Osteoblast (primary cell): ENCODE results near the gene RGS16. TPM values are rescaled to one million over a fixed set of nuclear protein-coding genes. Genes with fewer than 3 reads are reported as not detected.

Experiments used
- DNase-seq: peaks from one replicate; pipeline ENCODE4 v3.0.0; 2011; ENCODE audit warnings: low spot score, mixed read lengths; ENCODE audit not compliant: insufficient read length; ENCODE audit errors: missing footprints
- H2AFZ ChIP-seq: 2 replicates; pipeline ENCODE4 v1.6.0; 2011; ENCODE audit warnings: mild to moderate bottlenecking, low read length
- H3K27ac ChIP-seq: 2 replicates; pipeline ENCODE4 v1.5.1; 2011; ENCODE audit warnings: mild to moderate bottlenecking, low read depth, low read length, moderate library complexity
- H3K27me3 ChIP-seq: 2 replicates; pipeline ENCODE4 v1.6.0; 2012; ENCODE audit warnings: mild to moderate bottlenecking, control low read depth, inconsistent platforms, low read length, moderate library complexity; ENCODE audit not compliant: insufficient read depth
- H3K36me3 ChIP-seq: 2 replicates; pipeline ENCODE4 v1.5.1; 2011; ENCODE audit warnings: mild to moderate bottlenecking, low read length, control low read depth, moderate library complexity; ENCODE audit not compliant: insufficient read depth
- H3K4me1 ChIP-seq: 2 replicates; pipeline ENCODE4 v1.5.1; 2011; ENCODE audit warnings: mild to moderate bottlenecking, low read length, control low read depth, moderate library complexity; ENCODE audit not compliant: insufficient read depth
- H3K4me2 ChIP-seq: 2 replicates; pipeline ENCODE4 v1.6.0; 2011; ENCODE audit warnings: mild to moderate bottlenecking, low read length; ENCODE audit not compliant: insufficient read depth
- H3K4me3 ChIP-seq: fragments of 200-600 bp; sonication (generic); 3 replicates; pipeline ENCODE4 v1.5.1; 2012; ENCODE audit warnings: mild to moderate bottlenecking, low read length, inconsistent platforms; ENCODE audit not compliant: insufficient read depth
- H3K79me2 ChIP-seq: 2 replicates; pipeline ENCODE4 v1.6.0; 2012; ENCODE audit warnings: mild to moderate bottlenecking, low read length, control low read depth, inconsistent platforms; ENCODE audit not compliant: insufficient read depth
- H3K9me3 ChIP-seq: 2 replicates; pipeline ENCODE4 v1.5.1; 2011; ENCODE audit warnings: low read depth, low read length, control low read depth
- H4K20me1 ChIP-seq: 2 replicates; pipeline ENCODE4 v1.6.0; 2012; ENCODE audit warnings: mild to moderate bottlenecking, low read length, control low read depth; ENCODE audit not compliant: insufficient read depth
- total RNA-seq: library from RNA; depleted of rRNA; stranded (reverse); fragments of >200 nt; gene quantifications from 2 replicates; pipeline ENCODE4 v1.2.3, GENCODE V29; 2012
- TF ChIP-seq, protein P1 (sequence below): IDR thresholded peaks from 2 replicates; pipeline ENCODE4 v1.5.1; 2011; ENCODE audit warnings: mild to moderate bottlenecking, low read depth, low read length, moderate library complexity; ENCODE audit errors: extremely low read depth

RGS16 gene
- total RNA-seq, 1 donor: under 0.01 TPM

DNA sequence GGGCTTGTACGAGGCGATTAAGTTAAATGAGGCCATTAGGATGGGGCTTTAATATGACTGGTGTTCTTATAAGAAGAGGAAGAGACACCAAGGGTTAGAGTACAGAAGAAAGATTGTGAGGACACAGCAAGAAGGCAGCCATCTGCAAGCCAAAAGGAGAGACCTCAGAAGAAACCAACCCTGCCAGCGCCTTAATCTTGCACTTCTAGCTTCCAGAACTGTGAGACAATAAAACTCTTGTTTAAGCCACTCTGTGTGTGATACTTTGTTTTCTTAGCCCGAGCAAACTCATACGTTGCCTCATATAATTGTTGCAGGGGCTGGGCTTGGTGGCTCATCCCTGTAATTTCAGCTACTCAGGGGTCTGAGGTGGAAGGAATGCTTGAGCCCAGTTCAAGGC is 33.6 kb upstream of the RGS16 start:
- Histone ChIP-seq H2AFZ (no peak overlapping the region), H3K9me3 (no peaks in the 10 kb centered on the region), H4K20me1 (no peaks in the 10 kb centered on the region), H3K4me2 (no peak overlapping the region), H3K27ac (no peak overlapping the region), H3K27me3 (no peaks in the 10 kb centered on the region), H3K4me1 (no peaks in the 10 kb centered on the region), H3K4me3 (no peak overlapping the region), H3K36me3 (no peaks in the 10 kb centered on the region), H3K79me2 (no peaks in the 10 kb centered on the region)
- TF ChIP-seq, protein P1, sequence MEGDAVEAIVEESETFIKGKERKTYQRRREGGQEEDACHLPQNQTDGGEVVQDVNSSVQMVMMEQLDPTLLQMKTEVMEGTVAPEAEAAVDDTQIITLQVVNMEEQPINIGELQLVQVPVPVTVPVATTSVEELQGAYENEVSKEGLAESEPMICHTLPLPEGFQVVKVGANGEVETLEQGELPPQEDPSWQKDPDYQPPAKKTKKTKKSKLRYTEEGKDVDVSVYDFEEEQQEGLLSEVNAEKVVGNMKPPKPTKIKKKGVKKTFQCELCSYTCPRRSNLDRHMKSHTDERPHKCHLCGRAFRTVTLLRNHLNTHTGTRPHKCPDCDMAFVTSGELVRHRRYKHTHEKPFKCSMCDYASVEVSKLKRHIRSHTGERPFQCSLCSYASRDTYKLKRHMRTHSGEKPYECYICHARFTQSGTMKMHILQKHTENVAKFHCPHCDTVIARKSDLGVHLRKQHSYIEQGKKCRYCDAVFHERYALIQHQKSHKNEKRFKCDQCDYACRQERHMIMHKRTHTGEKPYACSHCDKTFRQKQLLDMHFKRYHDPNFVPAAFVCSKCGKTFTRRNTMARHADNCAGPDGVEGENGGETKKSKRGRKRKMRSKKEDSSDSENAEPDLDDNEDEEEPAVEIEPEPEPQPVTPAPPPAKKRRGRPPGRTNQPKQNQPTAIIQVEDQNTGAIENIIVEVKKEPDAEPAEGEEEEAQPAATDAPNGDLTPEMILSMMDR: no peak
- no peak for DNase-seq

DNA sequence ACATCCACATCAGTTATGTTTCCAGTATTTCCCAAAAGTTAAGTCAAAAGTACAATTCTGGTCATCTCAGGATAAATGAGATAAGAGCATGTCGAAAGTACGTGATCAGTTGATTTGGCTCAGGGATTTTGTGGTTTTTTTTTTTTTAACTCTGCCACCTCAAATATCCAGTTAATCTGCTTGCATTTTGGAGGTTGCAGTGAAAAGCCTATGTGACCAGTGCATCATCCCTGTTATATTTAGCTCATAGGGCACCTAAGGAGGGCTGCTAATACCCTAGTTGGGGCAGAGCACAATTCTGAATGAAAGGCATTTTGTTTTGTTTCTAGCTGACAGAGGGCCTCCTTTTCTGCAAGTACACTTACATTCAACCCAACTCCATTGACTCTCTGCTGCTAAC is 31.7 kb upstream of the RGS16 start:
- no peak for DNase-seq
- H3K27ac ChIP-seq: no peak overlapping the region
- H3K4me3 ChIP-seq: no peak overlapping the region
- H3K4me1 ChIP-seq: no peaks in the 10 kb centered on the region
- H3K27me3 ChIP-seq: no peaks in the 10 kb centered on the region
- H3K36me3 ChIP-seq: no peaks in the 10 kb centered on the region
- no peak overlapping the region for H3K4me2 ChIP-seq
- H3K79me2 ChIP-seq: no peaks in the 10 kb centered on the region
- no peak overlapping the region for H2AFZ ChIP-seq
- no peaks in the 10 kb centered on the region for H3K9me3 ChIP-seq
- no peaks in the 10 kb centered on the region for H4K20me1 ChIP-seq
- TF ChIP-seq, protein P1: no peak

DNA sequence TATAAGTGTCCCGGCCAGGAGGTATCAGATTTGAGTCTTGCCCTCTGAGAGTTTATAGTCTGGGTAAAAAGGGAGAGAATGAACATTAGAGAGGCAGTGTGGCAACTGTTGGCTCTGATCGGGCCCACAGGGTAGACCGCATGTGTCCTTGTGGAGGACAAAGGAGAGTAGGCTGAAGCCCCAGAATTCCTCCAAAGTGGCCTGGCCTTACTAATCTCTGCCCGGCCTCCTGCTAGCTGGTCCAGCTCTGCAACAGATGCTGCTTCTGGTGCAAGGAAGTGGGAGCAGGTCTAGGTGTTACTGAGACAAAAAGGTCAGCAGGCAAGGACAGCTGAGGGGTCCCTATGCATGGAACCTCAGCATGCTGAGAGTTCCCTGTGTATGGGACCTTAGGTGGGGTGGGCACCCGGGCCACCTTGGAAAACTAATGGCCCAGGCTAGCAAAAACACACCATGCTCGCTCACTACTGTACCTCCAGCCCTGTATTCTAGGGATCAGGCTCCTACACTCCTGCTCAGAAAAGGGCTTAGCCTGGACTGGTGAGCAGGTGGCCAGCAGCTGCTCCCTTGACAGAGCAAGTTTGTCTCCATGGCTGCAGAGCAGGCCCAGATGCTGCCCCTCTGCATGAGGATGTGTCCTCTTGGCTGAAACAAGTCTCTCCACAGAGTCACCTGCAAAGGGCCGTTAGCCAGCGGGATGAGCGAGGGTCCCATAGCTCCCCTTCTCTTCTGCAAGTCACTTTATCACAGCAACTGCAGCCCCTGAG is 30.3 kb upstream of the RGS16 start:
- Histone ChIP-seq H3K36me3 (no peaks in the 10 kb centered on the region), H3K27me3 (no peaks in the 10 kb centered on the region), H3K4me3 (no peak overlapping the region), H3K79me2 (no peaks in the 10 kb centered on the region), H3K27ac (no peak overlapping the region), H3K9me3 (no peaks in the 10 kb centered on the region), H3K4me2 (no peak overlapping the region), H3K4me1 (no peaks in the 10 kb centered on the region), H2AFZ (no peak overlapping the region), H4K20me1 (no peaks in the 10 kb centered on the region)
- TF ChIP-seq, protein P1: no peak
- DNase-seq: no peak

DNA sequence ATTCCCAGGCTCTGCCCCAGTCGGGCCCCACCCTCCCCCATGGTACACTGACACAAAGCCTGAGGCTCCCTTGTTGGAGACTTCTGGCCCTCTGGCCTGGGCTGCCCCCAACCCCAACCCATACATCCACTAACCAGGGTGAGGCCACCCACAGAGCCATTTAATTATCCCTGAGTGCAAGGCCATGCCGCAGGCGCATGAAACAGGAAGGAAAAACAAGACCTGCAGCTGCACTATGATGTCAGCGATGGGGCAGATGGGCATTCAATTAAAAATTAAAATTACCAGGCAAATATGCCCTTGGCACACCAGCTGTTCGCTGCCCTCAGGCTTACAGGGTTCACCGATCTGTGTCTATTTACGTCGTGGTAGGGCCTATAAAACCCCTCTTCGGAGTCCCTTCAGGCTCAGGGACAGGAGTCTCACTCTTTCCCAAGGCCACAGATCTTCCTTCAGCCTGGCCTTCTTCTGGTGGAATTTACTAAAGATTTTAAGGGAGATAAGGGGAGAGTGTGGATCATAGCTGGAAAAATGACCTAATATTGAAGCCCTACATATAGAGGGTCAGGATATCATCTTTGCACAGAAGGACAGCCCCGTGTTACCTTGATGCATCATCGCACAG is 29.6 kb upstream of the RGS16 start:
- no peak overlapping the region for H3K4me3 ChIP-seq
- H3K9me3 ChIP-seq: no peaks in the 10 kb centered on the region
- H3K79me2 ChIP-seq: no peaks in the 10 kb centered on the region
- H3K4me2 ChIP-seq: no peak overlapping the region
- no peaks in the 10 kb centered on the region for H3K27me3 ChIP-seq
- TF ChIP-seq, protein P1: no peak
- no peaks in the 10 kb centered on the region for H3K4me1 ChIP-seq
- DNase-seq: no peak
- H4K20me1 ChIP-seq: no peaks in the 10 kb centered on the region
- H3K27ac ChIP-seq: no peak overlapping the region
- no peak overlapping the region for H2AFZ ChIP-seq
- H3K36me3 ChIP-seq: no peaks in the 10 kb centered on the region
